GM18909 (cell line): ENCODE results near the gene RMP24.

Source experiments
- ATAC-seq: cut with Tn5 transposase; IDR thresholded peaks from one replicate; pipeline ENCODE4 v1.9.1; 2021; ENCODE audit warnings: mild to moderate bottlenecking; ENCODE audit not compliant: unreplicated experiment, poor library complexity

RMP24 gene

DNA sequence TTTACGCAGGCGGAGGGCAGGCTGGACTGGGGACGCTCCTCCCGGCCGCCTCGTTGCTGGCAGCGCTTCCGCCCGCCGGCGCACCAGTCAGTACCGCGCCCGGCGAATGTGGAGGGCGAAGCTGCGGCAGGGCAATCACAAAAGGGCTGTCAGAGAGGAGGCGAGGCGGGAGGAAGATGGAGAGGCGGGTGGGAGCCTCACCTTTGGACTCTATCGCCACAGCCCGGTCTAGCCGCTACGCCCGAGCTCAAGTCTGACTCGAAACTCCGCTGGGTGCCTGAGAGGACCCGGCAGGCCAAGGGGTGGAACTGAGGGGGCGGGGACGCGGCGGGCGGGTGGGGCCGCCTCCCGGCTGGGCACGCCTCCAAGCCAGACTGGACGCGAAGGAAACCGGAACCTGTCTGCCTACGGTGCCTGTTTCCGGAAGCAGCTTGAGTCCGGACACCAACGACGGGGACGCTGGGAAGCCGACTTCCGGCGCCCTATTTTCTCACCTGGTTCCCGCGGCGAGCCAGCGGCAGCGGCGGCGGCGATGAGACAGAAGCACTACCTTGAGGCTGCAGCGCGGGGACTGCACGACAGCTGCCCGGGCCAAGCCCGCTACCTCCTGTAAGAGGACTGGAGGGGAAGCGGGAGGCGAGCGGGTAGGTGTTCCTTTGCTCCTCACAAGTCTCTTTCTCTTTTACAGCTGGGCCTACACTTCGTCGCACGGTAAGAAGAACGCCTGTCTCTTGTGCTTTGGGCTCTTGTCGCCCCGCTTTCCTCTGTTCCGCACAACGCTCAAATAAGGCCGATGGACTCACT lies at the start of gene RMP24:
TSS of gene RMP24 (plus strand) at position 483 of the 804 bp plus-strand sequence.
- ATAC-seq, result peak; percentile 92

DNA sequence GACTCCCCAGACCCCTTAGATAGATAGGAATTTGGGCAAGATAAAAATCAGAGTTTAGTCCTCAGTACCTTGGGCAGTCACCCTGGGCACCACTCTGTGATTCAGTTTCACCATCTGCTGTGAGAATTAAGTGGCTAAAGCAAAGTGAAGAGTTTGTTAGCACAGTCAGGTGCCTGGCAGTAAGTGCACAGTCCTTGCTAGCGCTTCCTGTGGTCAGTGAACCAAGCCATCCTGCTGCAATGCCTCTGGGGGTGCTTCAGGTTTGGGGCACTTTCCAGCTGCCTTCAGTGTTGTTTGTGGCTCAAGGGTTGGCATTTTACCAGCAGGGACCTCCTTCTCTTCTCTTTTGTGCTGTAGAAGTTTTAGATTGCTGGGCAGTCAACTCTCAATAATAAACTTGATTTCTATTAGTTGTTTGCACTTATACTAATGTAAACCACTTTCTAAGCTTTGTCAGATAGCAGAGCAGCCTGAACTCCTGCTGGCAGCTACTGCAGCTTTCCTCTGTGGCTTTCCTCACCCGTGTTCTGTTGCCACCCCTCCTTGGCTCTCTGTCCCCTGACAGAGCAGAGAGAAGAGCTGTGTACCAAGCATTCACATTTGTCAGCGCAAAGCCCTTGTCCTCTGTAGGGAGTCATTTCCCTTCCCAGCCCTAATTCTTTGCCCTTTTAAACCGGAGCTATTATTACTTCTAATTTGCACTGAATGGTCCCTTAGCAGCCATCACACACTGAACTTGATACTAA lies 48.4 kb upstream of the RMP24 start:
- no peak for ATAC-seq

DNA sequence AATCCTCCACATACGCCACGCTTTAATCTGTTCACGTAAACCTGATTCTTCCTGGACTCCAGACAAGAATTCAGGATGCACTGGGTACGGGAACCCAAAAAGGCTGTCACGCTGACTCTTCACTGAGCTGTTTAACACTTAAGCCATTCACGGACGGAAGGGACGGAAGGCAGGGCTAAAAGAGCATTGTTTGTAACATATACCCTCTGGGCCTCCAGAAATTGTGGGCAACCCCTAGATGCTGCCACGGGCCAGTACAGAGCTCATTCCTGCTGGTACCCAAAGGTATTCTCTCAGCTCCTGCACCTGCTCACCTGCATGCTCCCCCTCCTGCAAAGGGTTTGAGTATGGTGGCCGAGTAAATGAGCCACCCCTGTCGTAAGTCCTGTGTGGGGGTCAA lies 45.6 kb upstream of the RMP24 start:
- ATAC-seq, result no peak

DNA sequence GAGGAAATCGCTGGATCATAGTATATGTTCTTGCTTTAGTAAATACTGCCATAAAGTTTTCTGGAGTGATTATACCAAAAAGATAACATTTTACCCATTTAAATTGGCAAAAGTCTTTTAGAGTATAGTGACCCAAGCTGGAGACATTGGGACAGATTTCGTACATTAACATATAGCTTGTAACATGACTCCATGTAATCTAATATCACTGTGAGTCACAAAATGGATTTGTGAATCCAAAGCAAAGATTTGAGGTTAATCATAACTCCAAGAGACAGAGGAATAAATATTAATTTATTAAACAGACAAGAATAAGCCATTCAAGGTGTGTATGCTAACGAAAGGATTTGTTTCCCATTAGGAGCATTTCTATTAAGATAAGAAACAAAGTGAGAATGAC lies 45.0 kb upstream of the RMP24 start:
- ATAC-seq, result no peak

DNA sequence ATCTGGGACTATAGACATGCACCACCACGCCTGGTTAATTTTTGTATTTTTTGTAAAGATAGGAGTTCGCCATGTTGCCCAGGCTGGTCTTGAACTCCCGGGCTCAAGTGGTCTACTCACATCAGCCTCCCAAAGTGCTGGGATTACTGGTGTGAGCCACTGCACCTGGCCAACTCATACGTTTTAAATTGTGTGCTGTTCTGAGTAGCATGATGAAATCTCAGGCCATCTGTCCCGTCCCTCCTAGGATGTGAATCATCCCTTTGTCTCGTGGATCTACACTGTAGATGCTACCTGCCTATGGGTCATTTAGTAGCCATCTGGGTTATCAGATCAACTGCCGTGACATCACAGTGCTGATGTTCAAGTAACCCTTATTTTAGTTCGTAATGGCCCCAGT lies 38.5 kb upstream of the RMP24 start:
- no peak for ATAC-seq

DNA sequence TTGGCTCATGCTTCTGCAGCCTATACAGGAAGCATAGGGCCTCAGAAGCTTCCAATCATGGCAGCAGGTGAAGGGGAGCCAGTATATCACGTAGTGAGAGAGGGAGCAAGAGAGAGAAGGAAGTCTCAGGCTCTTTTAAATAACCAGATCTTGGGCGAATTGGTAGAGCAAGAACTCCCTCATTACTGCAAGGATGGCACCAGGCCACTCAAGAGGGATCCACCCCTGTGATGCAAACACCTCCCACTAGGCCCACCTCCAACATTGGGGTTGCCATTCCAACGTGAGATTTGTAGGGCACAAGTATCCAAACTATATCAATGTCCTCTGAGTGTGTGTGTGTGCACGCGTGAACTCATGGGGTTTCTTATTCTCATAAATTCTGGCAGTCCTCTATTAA lies 37.6 kb upstream of the RMP24 start:
- no peak for ATAC-seq

DNA sequence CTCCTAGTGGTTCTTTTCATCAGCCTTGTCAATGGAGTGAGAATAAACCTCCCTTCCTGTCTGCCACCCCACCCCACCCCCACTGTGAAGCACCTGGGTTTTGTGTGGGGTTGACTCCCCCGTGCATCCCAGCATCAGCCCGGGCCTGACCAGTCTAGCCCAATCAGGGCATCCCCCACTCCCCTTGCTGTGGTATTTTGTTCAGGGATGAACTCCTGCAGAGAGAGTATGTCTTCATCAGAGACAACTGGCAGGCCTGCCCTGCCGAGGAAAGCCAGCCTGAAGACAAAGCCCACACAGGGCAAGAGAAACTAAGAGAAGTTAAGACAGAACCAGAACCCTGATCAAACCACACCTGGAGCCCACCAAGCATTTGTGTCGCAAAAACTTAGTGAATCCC lies 36.7 kb upstream of the RMP24 start:
- no peak for ATAC-seq

DNA sequence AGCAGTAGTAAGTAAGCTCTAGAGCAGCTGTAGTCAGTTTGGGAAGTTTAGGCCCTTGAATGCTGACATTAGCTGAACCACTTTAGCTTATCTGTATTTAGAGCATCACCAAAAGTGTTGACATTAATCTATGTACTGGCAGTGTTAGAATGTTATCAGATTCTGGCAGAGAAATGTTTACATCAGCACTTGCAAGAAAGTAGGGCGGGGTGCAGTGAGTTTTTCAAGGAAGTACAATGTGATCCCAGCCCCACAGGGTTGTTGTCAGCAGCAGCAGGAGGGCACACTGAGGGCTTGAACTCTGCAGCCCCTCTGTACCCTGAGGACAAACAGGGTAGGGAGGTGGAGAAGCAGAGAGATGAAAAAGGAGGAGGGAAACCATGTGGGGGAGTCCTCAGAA lies 35.5 kb upstream of the RMP24 start:
- no peak for ATAC-seq

DNA sequence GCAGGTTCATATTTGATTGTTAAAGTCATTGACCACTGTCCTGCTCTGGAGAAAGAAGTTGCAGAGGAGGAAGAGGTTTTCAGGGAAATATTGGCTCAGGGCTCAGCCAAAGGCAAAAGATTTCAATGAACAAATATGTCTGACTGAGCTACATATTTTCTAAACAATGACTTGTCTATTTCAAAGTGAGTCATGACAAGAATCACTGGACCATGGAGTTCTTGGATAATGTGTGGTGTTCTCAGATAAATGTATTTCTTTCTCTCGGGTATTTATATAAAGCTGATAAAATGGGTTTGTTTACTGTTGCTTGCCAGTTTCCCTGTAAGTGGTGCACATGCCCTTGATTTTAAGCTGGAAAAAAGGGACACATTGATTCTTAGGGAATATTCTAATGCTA lies 34.3 kb upstream of the RMP24 start:
- ATAC-seq, result no peak

DNA sequence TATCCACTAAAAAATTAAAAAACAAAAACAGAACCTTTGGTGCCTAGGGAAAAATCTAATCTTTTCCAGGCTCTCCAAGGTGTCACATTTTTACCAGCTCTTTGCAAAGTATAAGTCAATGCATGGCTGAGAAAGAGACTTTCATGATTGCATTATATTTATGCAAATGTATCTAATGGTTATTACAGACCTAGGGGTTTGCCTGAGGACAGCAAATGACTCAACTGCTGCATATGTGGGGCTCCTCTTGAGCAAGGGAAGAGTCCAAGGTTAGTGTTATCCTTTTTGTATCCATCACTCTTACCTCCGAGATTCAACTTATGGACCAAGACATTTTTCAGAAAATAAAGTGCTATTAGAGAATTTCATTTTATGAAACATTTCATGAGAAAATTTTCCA lies 33.9 kb upstream of the RMP24 start:
- no peak for ATAC-seq

DNA sequence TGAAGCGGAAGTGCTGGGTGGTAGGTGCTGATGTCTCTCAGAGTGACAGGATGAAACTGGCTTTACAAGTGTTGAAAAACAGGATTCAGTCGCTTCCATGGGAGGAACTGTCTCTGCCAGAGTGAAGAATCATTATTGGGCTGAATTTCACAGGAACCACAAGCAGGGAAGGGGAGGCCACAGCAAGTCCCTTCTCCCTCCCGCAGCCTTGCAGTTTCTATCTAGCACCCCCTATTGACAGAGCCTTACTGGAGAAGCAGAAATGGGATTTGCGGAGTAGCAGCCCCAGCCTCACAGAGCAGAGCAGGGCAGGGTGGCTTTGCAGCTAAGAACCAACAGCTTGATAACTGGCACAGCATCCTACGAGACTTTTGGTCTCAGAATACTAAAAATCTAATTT lies 33.3 kb upstream of the RMP24 start:
- no peak for ATAC-seq

DNA sequence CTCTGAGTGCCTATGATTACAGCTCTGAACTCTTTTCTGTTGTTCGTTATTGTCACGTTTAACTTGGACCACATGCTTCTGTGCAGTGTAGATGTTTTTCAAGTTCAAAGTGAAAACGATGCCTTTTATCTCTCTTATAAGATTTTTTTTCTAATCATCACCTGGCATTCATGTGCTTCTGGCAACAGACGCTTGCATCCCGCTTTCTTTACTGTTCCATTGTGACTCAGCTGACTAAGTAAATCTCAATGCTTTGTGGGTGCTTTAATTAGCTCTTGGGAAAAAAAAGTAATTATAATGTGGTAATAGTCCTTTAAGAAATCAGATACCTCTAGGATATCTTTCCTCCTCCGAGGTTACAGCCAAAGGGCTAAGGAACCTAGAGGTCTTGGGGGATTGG lies 31.2 kb upstream of the RMP24 start:
- no peak for ATAC-seq

DNA sequence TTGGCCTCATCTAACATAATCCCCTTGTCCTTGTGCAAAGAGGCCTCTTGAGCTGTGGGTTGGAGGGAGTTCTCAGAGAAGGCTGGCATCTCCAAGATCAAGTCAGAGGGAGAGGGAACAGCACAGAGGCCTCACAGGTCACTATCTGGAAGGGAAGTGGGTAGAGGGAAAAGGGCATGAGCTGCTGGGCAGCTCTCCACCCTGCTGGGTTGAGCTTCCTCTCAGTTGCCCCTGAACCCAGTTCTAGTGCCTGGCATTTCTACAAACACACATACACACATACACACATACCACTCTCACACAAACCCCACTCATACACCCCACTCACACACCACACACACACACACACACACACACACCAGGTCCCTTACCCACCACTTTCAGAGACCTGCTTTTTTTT lies 30.3 kb upstream of the RMP24 start:
- no peak for ATAC-seq

DNA sequence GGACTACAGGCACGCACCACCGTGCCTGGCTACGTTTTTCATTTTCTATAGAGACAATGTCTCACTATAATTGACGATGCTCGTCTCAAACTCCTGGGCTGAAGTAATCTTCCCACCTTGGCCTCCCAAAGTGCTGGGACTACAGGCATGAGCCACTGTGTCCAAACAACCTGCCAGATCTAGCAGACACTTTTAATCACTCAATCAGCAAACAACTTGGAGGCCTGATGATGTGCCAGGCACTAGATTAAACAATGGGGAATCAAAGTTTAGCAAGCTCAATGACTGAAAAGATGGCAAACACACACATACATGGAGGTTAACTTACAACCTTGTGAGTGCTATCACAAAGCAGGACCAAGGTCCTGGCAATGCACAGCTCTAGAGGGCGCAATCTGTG lies 29.8 kb upstream of the RMP24 start:
- no peak for ATAC-seq

DNA sequence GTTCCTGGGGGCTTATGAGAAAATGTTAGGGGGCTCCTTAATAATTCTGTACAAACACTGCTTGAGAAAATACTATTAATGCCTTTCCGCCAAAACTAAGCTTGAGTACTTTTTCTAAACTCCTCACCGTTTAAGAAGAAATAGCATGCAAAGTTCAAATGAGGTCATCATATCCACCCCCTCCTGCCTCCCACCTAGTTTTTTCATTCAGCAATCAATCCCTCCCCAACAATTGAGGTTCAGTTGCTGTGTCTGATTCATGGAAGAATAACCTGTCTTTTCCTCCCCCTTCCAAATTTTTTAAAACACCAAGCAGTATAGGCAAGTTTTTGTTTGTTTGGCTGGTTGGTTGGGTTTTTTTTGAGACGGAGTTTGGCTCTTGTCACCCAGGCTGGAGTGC lies 24.4 kb upstream of the RMP24 start:
- no peak for ATAC-seq

DNA sequence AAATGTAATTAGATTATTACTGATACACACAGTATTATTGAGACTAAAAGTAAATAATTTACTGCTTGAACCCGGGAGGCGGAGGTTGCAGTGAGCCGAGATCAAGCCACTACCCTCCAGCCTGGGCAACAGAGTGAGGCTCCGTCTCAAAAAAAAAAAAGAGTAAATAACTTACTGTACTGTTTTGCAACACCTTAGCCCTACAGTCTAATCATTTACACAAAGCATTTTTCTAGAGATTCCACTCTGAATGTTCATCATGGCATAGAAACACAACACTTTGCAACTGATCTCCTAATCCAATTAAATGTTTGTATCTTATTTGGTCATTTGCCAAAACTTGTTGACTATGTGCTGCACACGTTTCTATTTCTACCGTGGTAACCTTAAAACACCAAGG lies 23.4 kb upstream of the RMP24 start:
- no peak for ATAC-seq

DNA sequence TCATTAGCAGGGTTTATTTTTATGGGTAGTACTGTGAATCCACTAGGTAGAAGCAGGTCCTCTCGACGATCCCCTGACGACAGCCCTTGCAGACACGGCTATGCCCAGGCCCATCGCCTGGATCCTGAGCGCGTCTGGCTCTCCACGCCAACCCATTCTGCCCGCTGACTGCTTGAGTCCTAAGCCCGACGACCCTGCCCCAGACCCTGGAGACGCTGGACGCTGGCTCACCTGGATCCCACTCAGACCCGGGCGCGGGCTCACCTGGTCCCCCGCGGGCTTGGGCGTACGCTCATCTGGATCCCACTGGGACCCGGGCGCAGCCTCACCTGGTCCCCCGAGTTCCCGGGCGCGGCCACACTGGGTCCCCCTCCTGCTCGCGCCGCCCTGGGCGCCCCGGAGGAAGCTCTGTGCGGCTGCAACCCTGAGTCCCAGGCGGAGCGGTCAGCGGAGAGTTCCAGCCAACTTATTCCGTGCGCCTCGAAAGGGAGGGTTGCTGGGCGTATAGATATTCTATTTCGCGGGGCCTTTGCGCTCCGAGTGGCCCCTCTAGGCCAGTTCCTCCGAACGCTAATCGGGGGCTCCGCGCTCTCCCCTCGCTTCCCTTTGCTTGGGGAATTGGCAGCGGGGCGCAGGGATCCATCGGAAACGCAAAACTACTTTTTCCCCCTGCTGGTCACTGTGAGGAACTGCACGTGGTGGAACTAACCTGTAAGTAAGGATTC lies 22.4 kb upstream of the RMP24 start:
- ATAC-seq, result peak; percentile 71

DNA sequence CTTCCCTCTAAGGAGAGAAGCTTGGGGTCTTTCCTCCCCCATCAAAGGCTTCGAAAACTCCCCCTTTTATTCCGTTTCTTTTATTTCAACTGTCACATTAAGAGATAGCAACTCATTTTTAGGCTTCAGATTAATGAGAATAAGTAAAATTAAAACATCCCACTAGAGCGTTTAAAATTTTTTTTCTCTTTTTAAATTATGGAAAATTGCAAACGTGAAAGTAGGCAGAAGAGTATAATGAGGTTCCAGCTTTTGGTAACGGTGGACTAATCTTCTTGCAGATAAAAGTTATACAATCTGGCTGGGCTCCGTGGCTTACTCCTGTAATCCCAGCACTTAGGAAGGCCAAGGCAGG lies 21.9 kb upstream of the RMP24 start:
- no peak for ATAC-seq

DNA sequence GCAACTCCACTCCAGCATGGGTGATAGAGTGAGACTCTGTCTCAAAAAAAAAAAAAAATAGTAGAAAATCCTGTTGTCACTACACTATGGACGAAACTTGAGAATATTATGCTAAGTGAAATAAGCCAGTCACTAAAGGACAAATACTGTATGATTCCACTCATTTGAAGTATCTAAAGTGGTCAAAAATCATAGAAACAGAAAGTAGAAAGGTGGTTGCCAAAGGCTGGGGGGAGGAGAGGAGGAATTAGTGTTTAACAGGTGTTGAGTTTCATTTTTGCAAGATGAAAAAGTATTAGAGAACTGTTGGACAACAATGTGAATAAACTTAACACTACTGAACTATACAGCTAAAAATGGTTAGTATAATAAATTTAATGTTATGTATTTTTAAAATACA lies 18.8 kb upstream of the RMP24 start:
- ATAC-seq, result peak; percentile 78

DNA sequence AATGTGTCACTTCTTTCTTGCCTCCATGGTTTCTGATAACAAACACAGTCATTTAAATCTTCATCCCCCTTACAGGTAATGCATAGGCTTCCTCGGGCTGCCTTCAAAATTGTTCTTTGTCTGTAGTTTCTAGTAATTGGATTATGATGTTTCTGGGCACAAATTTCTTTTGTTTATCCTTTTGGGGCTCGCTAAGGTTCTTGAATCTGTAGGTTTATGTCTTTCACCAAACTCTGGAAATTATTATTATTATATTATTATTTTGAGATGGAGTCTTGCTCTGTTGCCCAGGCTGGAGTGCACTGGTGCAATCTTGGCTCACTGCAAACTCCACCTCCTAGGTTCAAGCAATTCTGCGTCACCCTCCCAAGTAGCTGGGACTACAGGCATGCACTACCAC lies 16.3 kb upstream of the RMP24 start:
- ATAC-seq, result no peak

DNA sequence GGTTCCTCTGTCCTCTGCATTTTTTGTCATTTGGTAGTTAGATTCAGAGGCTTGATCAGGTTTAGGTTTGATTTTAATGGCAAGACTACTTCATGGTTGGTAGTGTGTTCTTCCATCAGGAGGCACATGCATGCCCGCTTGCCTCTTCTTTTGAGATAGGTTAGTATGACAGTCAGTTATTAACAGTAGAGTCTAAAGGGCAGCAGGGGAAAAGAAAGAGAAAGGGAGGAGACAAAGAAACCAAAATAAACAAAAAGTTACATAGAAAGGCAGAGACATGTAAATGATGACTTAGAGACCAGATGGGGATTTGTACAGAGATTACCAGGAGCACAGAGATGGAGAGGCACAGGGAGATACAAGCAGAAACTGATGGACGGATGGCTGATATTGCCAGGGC lies 10.2 kb upstream of the RMP24 start:
- no peak for ATAC-seq
